ENCODE data around the gene UBE3B.
"Not testable (repeated sequence)": the region's sequence is repeated elsewhere in the genome, so short reads cannot be mapped to it uniquely, and the experiment has no call there.

Gene UBE3B

GRCh38 chr12:109477185-109477962 lies at the start of gene UBE3B, which contains the start of gene KCTD10:
Gene UBE3B (plus strand): TSS chr12:109477634. CDS start chr12:109483552, 5,918 bp downstream.
Gene KCTD10 (minus strand): TSS chr12:109477300. CDS start chr12:109477262, 38 bp downstream.
- in situ Hi-C loops (cut with MboI; ENCODE audit: low sequenced_read_pairs): no loop called here

- in situ Hi-C loops (cut with MboI; ENCODE audit: low sequenced_read_pairs): no loop called here
These were observed 49.3 kb upstream of the UBE3B start for GRCh38 chr12:109428037-109428629.

GRCh38 chr12:109428804-109429203 lies 48.6 kb upstream of the UBE3B start:
- in situ Hi-C loops (cut with MboI; ENCODE audit: low sequenced_read_pairs): not testable (repeated sequence)

GRCh38 chr12:109430244-109430643 lies 47.2 kb upstream of the UBE3B start:
- in situ Hi-C loops (cut with MboI; ENCODE audit: low sequenced_read_pairs): no loop called here

GRCh38 chr12:109432431-109432830 lies 45.0 kb upstream of the UBE3B start:
- in situ Hi-C loops (cut with MboI; ENCODE audit: low sequenced_read_pairs): no loop called here

GRCh38 chr12:109432842-109433304 lies 44.6 kb upstream of the UBE3B start:
- in situ Hi-C loops (cut with MboI; ENCODE audit: low sequenced_read_pairs): no loop called here

GRCh38 chr12:109433618-109434017 lies 43.8 kb upstream of the UBE3B start:
- in situ Hi-C loops (cut with MboI; ENCODE audit: low sequenced_read_pairs): no loop called here

GRCh38 chr12:109434582-109434981 lies 42.9 kb upstream of the UBE3B start:
- in situ Hi-C loops (cut with MboI; ENCODE audit: low sequenced_read_pairs): no loop called here

- in situ Hi-C loops (cut with MboI; ENCODE audit: low sequenced_read_pairs): no loop called here
These were observed 41.8 kb upstream of the UBE3B start for GRCh38 chr12:109435428-109436187.

- in situ Hi-C loops (cut with MboI; ENCODE audit: low sequenced_read_pairs): no loop called here
These were observed 41.3 kb upstream of the UBE3B start for GRCh38 chr12:109436188-109436560.

GRCh38 chr12:109439181-109439580 lies 38.3 kb upstream of the UBE3B start:
- in situ Hi-C loops (cut with MboI; ENCODE audit: low sequenced_read_pairs): no loop called here

GRCh38 chr12:109439951-109440350 lies 37.5 kb upstream of the UBE3B start:
- in situ Hi-C loops (cut with MboI; ENCODE audit: low sequenced_read_pairs): not testable (repeated sequence)

- in situ Hi-C loops (cut with MboI; ENCODE audit: low sequenced_read_pairs): no loop called here
These were observed 36.5 kb upstream of the UBE3B start for GRCh38 chr12:109440851-109441490.

GRCh38 chr12:109443794-109444193 lies 33.6 kb upstream of the UBE3B start:
- in situ Hi-C loops (cut with MboI; ENCODE audit: low sequenced_read_pairs): no loop called here

- in situ Hi-C loops (cut with MboI; ENCODE audit: low sequenced_read_pairs): no loop called here
These were observed 33.2 kb upstream of the UBE3B start for GRCh38 chr12:109444259-109444658.

GRCh38 chr12:109445191-109445609 lies 32.2 kb upstream of the UBE3B start:
- in situ Hi-C loops (cut with MboI; ENCODE audit: low sequenced_read_pairs): no loop called here

- in situ Hi-C loops (cut with MboI; ENCODE audit: low sequenced_read_pairs): no loop called here
These were observed 30.6 kb upstream of the UBE3B start for GRCh38 chr12:109446869-109447268.

- in situ Hi-C loops (cut with MboI; ENCODE audit: low sequenced_read_pairs): no loop called here
These were observed 30.0 kb upstream of the UBE3B start for GRCh38 chr12:109447482-109447881.

GRCh38 chr12:109448272-109448671 lies 29.2 kb upstream of the UBE3B start:
- in situ Hi-C loops (cut with MboI; ENCODE audit: low sequenced_read_pairs): no loop called here

- in situ Hi-C loops (cut with MboI; ENCODE audit: low sequenced_read_pairs): no loop called here
These were observed 28.6 kb upstream of the UBE3B start for GRCh38 chr12:109448707-109449390.

Measured in HL-60/S4 treated with retinoic acid at 250 ng/mL for 4 days and 3 days (cell line).